CD4-positive, alpha-beta T cell treated with Interleukin-17A for 1 hour (primary cell): ENCODE data around the gene IFRD2.
"Not testable (repeated sequence)": the region's sequence is repeated elsewhere in the genome, so short reads cannot be mapped to it uniquely, and the experiment has no call there.

Experiments used
- DNase-seq: peaks from one replicate; pipeline ENCODE4 v3.0.0-alpha.2; 2020

Gene IFRD2

DNA sequence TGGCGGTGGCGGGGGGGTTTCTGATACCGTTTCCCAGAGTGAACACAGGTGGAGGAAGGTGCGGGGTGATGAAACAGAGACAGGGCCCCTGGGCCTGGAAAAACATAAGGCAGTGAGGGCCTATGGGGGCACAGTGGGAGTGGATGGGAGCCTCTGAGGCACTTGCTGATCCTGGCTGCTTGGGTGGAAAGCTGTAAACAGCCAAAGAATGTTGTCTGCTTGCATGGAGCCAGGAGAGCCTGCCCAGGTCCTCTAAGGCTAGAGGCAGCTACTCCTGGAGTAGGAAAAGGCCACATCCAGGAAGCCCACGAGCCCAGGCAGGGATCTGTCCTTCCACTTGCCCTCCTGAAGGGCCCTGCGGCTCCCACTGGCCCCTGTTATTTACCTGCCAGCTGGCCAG, 26.2 kb downstream of the IFRD2 start:
- DNase-seq, result no peak

GRCh38 chr3:50265571-50265970, 26.7 kb downstream of the IFRD2 start:
- DNase-seq, result no peak

- DNase-seq, result no peak
Measured at GRCh38 chr3:50264964-50265485, 27.2 kb downstream of the IFRD2 start.

DNA sequence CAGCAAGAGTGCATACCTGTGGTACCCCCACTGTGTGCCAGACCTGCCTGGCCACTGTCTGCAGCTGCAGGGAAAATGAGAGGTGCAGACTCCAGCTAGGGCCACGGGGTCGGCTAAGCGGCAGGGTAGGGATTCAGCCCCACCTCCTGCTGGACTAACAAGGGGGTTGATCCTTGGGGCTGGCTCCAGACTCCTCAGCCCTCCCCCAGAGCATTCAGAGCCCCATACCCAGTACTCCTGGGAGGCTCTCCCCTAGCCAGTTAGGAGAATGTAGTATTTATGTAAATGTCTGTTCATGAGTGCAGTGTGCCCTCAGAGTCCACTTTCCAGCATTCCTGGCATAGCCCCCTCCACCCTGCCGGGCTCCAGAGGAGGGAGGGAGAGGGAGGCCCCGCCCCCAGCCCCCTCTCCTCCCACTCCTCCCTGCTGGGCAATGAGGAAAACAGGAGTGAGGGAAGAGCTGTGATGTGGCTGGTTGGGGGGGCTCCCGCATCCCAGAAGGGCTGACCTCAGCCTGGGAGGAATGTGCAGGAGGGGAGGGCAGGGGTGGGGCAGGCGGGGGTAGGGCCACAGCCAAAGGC, 27.8 kb downstream of the IFRD2 start:
- no peak for DNase-seq

DNA sequence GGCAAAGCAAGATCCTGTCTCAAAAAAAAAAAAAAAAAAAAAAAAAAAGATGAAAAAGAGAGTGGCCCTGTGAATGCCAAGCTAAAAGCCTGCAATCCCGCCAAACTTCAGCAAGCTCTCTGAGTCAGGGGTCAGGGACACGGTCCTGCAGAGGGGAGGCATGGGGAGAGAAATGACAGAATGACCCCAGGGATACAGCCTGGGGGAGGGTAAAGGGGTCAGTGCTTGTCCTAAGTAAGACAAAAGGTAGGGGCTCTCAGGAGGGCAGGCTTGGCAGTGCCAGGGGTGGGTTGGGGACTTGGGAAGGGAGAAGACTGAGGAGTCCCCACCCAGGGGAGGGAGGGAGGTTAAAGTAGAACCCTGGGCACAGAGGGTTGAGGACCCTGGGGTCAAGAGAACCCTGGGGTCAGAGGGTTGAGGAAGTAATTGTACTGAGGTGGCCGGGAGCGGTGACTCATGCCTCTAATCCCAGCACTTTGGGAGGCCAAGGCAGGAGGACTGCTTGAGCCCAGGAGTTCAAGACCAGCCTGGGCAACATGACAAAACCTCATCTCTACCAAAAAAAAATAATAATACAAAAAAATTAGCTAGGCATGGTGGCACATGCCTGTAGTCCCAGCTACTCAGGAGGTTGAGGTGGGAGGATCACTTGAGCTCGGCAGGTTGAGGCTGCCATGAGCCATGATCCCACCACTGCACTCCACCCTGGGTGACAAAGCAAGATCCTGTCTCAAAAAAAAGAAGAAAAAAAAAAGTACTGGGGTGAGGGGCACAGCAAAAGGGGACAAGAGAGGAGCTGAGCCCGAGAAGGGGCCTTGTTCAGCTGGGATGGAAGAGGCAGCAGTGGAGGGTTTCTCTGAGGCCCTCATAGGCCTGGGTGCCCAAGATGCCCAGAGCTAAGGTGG, 28.5 kb downstream of the IFRD2 start:
- no peak for DNase-seq

- DNase-seq, result no peak
Measured at GRCh38 chr3:50262778-50263177, 29.5 kb downstream of the IFRD2 start.

DNA sequence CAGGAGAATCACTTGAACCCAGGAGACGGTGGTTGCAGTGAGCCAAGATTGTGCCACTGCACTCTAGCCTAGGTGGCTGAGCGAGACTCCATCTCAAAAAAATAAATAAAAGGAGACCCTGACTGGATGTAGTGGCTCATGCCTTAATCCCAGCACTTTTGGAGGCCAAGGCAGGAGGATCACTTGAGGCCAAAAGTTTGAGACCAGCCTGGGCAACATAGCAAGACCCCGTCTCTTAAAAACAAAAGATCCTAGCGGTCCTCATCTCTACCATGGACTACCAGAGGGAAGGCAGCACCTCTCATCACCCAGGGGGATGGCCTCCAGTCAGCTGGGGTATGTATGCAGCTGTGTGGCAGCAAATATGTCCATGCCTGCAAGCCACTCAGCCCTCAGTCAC, 30.0 kb downstream of the IFRD2 start:
- DNase-seq, result not testable (repeated sequence)

DNA sequence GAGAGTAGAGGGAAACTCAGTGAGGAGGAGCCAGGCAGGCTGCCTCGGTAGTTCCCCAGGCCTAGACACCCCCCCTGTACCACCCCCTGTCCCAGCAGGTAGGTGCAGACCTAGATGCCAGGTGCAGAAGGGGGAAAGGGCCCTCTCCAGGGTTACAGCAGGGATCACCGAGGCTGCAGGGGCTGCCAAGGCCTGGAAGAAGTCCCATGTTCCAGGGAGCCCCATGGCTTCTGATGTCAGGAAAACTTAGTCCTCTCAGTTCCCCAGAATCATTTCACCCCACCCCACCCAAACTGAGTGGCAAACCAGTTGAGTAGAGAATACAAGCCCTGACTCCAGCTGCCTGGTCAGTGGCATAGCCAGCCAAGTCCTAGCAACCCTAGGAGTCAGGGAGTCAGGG, 30.7 kb downstream of the IFRD2 start:
- DNase-seq, result no peak

GRCh38 chr3:50260942-50261441, 31.2 kb downstream of the IFRD2 start:
- no peak for DNase-seq

DNA sequence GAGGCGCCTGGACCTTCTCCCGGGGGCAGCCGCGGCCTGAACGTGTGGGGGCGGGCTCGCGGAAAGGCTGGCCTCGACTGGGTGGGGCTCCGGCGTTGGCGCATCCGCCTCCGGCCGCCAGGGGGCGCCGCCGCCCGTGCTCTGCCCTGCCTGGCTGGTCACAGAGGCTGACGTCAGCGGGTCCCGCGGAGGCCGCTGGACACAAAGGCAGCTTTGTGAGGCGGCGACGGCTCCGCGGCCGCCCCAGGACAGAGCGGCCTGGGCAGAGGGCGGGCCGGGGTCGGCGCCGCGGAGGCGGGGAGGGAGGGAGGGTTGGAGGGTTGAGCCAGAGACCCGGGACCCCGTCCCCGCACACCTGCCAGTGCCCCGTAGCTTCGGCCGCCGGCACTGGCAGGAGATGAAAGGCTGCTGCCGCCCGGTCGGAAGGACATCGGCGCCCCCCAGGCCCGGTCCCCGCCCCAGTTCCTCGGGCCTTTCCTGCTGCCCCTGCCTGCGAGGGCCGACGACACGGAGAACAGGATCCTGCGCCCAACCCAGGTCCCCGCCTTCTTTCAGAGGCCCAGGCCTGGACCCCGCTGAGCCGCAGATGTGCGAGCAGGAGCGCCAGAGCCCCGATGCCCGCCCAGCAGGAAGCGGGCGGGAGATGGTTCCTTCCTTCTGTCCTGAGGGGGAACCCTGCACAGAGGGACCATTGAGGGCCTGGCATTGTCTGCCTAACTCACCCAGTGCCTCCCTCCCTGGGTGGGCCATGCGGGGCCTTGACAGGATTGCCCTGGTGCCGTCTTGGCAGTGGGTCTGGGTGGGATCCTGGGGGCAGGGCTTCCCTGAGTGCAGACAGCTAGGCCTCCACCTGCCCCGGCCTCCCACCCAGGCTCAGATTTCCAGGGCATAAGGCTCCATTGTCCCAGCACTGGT, 31.9 kb downstream of the IFRD2 start:
- peak; percentile 86 for DNase-seq

DNA sequence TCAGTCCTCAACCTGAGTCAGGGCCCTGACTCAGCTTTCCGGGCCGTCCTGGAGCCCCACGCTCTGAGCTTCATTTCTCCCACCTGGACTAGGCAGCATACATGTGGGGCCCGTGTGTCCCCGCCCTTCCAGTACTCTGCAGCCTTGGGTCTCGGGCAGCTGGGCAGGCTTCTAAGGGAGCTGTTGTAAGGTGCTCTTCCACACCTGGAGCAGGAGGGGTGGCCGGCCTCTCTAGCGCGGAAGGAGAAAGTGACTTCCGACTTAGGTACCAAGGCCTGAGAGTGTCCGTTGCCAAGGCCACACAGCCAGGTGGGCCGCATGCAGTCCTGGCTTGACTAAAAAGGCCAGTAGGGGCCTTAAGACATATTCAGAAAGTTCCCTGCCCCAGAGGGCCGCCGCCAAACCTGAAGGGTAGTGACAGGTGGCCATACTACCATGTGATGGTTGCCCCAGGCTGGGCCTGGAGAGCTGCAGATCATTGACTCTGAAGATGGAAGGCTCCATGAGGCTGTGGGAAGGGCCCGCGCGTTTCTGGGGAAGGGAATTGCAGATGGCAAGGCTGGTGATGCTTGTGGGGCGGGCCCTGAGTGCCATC, 32.7 kb downstream of the IFRD2 start:
- DNase-seq, result no peak

DNA sequence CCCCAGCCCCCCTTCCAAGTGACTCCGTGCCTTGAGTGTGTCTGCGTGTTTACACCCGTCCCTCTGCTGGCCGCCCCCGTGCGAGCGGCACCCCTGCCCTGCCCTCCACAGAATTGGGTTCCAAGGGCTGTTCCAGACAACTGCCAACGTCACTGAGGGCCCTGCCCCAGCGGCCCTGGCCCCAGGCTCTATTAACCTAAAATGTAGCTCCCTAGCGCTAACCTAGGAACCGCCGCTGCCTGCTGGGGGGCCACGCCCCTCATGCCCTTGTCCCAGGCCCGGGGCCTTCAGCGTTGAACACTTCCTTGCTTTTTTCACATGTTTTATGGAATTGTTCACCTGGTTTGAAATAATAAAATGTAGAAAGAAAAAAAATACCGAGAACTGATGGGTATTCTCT, 33.2 kb downstream of the IFRD2 start:
- DNase-seq, result peak; percentile 16

DNA sequence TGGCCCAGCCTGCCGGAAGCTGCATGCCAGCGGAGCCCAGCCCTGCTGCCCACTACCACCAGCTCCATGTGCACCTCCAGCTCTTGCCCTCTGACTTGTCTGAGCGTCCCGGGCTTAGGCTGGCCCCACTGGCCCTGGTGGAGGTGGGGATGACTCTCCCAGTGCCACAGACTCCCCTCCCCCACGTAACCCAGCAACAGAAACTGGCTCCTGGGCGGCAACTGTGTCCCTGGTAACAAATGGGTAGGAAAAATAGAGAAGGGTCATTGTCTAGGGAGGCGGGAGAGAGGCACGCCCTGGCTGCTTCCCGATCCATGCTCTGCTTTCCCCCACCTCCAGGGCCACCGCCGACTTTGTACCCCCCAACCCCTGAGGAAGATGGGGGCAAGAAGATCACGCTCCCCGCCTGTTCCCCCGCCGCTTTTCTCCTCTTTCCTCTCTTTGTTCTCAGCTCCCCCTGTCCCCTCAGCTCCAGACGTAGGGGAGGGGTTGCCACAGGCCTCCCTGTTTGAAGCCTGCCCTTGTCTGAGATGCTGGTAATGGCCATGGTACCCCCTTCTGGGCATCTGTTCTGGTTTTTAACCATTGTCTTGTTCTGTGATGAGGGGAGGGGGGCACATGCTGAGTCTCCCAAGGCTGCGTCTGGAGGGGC, 34.1 kb downstream of the IFRD2 start:
- DNase-seq, result no peak

DNA sequence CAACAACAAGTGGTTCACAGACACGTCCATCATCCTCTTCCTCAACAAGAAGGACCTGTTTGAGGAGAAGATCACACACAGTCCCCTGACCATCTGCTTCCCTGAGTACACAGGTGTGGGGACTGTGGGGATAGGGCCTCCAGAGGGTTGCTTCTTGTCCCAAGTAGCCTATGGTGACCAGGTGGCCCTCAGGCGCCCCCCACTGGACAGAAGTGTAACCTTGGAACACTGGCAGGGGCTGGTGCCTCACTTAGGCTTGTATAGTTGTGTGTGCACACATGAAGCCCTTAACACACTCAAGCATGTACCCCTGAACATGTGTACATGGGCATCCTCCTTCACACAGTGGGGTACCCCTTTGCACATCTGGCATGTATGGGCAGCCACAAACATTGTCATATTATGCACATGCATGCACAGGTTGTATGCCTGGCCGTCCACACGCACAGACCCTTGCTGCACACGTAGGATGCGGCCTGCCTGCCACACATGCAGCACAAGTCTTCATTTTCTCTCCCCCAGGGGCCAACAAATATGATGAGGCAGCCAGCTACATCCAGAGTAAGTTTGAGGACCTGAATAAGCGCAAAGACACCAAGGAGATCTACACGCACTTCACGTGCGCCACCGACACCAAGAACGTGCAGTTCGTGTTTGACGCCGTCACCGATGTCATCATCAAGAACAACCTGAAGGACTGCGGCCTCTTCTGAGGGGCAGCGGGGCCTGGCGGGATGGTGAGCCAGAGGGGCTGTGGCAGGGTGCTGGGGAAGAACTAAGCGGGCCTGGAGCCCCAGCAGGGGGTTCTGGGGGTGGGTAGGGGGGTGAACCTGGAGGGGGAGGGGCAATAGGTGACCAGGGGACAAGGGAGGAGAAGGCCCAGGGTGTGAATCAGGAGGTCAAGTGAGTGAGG, 35.0 kb downstream of the IFRD2 start:
- peak; percentile 43 for DNase-seq

- no peak for DNase-seq
Measured at GRCh38 chr3:50255251-50255615, 37.0 kb downstream of the IFRD2 start.

DNA sequence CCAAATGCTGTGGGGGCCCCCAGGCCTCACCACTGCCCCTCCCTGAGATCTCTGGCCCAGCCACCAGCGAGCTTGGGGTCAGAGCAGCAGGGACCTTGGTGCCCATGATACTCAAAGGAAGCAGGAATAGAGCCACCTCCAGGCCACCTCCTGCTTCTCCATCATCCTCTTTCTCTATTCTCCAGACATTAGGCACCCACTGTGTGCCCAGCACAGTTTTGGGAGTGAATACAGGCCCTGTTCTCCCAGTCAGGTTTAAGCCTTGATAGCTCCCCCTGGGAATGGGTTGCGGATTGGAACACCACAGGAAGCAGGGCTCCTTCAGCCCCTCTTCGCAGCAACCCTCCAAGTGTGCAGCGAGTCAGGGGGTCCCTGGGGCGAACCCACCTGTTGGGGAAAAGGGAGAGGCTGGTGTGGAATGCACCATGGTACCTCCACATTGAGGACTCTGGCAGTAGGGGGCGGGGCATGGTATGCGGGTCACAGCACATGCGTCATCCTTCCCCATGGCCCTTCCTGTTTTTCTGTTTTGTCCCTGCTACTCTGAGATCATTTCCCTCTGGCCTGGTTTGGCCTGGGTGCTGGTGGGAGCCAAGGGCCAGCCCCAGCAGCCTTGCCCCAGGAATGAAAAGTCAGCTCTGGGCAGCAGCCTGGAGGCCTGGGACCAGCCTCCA, 37.5 kb downstream of the IFRD2 start:
- DNase-seq, result no peak

DNA sequence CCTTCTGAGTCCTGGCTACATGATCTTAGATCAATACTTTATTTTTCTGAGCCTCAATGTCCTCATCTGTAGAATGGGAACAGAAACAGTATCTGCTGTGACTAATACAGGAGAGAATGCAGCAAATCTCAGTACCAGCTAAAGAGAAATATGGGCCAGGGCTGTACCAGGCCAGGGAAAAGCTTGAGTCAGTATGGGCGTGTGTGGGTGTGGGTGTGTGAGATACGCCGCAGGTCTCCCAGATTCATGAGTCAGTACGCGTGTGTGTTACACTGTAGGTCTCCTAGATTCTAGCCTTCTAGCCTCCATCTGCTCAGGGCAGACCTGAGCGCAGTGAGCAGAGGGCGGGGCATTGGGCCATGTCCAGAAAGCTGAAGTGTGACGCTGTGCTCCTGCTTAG, 41.0 kb downstream of the IFRD2 start:
- DNase-seq, result no peak

DNA sequence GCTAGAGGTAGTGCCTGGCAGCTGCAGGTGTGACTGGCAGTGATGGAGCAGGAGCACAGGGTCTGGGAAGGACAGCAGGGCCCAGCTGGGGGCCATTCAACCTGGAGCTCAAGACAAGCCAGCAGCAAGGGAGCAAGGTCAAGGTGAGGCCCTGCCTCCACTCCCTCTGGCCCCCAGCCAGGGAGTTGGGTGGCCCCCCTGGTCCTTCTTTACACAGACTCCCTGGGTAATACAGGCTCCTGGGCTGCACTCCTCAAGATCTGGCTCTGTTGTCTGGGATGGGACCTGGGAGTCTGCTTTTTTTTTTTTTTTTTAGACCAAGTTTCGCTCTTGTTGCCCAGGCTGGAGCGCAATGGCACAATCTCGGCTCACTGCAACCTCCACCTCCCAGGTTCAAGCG, 41.7 kb downstream of the IFRD2 start:
- DNase-seq, result no peak

DNA sequence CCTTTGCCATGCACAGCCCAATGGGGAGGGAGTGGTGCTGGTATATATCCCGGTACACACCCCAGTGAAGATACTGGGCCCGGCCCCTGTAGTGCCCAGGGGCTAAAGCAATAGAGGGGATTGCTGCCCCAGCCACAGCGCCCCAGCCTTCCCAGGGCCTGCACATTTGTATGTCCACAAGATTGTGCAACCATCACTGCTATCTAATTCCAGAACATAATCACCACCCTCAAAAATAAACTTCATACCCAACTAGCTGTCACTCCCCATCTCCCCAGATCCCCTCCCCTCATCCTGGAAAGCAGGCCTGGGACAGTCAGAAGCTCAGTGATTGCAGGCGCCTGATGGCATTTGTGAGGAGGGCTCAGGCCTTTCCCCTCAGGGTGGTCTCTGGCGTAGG, 42.8 kb downstream of the IFRD2 start:
- no peak for DNase-seq

GRCh38 chr3:50248387-50248786, 43.8 kb downstream of the IFRD2 start:
- DNase-seq, result no peak
